Inferior parietal cortex (tissue), 1 donor: ENCODE data around the gene DBF4B.
A peak's percentile ranks its signal among the peaks of the same experiment; 100 is the strongest.

Experiments
- DNase-seq: peaks from one replicate; pipeline ENCODE4 v3.0.0-alpha.2; 2016; ENCODE audit errors: extremely low spot score

The DBF4B gene

DNA sequence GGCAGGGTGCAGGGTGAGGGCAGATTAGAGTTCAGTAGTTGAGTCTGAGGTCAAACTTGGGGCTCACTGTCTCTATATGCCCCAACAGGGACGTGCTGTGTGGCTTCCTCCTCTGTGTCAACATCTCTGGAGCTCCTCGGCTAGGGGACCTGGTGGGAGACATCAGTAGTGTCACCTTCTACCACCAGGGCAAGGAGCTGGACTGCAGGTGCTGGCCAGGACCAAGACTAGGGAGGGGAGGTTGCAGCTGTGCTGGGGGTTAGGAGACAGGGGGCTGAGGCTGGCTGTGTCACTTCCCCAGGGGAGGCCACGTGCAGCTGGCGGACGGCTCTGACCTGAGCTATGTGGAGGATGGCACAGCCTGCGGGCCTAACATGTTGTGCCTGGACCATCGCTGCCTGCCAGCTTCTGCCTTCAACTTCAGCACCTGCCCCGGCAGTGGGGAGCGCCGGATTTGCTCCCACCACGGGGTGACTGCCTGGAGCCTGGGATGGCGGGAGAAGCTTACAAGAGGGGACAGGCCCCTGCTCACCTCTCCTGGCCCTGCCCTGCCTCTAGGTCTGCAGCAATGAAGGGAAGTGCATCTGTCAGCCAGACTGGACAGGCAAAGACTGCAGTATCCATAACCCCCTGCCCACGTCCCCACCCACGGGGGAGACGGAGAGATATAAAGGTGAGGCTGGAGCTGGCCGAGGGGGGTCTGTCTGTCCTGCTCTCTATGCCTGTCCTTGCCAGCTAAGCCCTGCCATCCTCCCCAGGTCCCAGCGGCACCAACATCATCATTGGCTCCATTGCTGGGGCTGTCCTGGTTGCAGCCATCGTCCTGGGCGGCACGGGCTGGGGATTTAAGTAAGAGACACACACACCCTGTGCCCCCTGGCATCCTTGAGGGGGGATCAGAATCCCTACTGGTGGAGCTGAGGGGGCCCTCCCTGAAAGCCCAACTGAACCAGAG, 69.2 kb downstream of the DBF4B start:
- DNase-seq, result no peak

DNA sequence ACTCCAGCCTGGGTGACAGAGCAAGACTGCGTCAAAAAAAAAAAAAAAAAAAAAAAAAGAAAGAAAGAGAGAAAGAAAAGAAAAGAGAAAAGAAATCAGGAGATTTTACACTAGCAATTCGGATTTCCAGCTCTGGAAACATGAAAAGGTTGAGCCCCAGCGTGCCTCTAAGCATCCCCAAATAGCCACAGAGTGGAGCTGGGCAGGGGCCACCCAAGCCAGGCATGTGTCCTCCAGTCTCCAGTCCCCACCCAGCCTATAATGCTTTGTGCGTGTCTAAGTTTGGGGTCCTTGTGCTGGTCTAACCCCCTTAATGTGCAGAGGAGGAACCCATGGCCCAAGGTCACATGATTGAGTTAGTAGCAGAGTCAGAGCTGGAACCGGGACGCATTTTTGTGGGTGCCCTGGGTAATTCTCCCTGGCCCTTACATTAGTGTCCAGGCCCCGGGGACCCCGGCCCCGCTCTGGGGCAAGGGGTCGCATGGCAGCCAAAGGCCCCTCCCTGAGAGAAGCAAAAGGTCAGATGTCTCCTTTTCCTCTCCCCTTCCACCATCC, 70.3 kb downstream of the DBF4B start:
- DNase-seq, result no peak

DNA sequence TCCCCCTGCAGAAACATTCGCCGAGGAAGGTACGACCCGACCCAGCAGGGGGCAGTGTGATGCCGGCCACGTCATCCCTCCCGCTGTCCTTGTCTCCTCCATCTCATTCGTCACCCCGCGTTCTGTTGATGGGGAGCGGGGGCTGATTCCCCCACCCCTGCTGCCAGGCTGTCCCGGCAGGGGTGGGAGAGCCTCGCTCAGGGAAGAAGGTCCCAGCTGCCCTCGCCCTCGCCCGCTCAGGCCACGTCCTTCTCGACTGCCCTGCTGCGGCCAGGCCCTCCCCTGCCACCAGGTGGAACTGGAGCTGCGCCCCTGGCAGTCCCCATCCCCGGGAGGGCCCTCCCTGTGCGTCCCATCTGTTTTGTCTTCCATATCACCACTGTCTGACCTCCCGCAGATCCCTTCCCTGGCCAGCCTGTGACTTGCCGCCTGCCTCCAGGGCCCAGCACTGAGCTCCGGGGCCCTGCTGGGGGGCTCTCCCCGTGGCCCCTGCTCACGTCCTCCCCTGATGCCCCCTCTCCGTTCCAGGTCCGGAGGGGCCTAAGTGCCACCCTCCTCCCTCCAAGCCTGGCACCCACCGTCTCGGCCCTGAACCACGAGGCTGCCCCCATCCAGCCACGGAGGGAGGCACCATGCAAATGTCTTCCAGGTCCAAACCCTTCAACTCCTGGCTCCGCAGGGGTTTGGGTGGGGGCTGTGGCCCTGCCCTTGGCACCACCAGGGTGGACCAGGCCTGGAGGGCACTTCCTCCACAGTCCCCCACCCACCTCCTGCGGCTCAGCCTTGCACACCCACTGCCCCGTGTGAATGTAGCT, 71.0 kb downstream of the DBF4B start:
- DNase-seq, result peak; percentile 80

DNA sequence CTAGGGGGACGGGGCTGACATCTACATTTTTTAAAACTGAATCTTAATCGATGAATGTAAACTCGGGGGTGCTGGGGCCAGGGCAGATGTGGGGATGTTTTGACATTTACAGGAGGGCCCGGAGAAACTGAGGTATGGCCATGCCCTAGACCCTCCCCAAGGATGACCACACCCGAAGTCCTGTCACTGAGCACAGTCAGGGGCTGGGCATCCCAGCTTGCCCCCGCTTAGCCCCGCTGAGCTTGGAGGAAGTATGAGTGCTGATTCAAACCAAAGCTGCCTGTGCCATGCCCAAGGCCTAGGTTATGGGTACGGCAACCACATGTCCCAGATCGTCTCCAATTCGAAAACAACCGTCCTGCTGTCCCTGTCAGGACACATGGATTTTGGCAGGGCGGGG, 71.7 kb downstream of the DBF4B start:
- DNase-seq, result no peak

DNA sequence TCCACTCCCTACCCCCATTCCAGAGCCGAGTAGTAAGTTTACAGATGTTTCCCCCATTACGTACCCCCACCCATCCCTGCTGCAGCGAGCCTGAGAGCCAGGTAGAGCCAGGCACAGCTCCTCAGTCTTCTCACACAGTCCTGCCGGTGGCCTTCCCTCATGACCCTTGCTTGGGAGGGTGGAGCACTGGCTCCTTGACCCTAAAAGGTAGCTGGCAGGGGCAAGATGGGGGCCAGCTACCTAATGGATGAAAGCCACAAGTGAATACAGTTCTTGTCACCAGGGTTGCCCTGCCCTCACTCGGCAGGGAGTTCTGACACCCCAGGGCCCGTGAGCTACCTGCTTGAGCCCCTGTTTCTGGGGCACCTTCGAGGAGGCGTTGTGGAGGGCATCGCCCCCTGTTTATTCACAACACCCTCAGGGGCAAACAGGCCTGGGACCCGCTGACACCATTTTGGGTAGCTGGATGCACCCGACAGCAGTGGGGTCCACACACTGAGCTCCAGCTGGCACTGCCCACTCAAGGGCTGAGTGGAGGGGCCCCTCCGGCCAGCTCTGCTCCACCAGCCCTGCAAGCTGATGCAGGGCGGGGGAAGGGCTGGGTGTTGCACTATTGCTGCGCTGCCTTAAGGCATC, 72.5 kb downstream of the DBF4B start:
- DNase-seq, result no peak

GRCh38 chr17:44781551-44782325, 73.3 kb downstream of the DBF4B start:
- no peak for DNase-seq

GRCh38 chr17:44782326-44782850, 73.9 kb downstream of the DBF4B start:
- no peak for DNase-seq

DNA sequence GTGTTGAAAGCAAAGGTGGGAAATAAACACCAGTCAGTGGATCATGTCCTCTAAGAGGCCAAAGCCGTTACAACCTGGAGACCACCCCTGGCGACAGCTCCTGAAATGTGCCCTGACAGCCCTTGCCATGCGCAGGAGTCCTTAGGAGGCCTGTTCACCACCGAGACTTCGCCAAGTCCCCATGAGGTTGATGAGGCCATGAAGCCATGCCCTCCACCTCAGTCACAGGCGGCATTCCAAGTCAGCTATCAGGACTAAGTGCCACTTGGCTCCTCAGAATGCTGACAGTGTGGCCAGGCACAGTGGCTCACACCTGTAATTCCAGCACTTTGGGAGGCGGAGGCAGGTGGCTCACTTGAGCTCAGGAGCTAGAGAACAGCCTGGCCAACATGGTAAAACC, 77.5 kb downstream of the DBF4B start:
- DNase-seq, result no peak

DNA sequence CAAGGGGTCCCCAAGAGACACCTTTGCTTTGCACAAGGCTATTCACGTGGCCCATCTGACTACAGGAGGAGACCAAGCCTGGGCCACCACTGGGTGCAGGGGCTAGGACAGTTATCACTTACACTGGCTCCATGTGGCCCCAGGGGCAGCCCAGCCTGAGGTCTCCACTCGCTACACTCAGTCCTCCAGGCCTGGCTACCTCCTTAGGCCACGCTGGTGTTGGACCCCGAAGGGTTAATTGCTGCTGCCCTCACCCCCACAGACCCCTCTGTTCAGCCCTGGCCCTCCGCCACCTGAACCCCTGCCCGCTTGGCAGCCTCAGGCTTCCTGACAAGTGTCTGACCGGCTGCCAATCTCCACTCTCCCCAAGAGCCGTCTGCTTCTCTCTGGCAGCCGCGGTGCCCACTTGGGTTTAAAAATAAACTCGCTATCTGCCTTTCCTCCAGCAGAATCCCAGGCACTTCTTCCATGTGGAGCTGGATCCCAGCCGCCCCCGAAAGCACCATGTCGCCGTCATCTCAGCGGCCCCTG, 78.2 kb downstream of the DBF4B start:
- DNase-seq, result no peak

GRCh38 chr17:44787271-44787940, 78.9 kb downstream of the DBF4B start:
- no peak for DNase-seq

- DNase-seq, result no peak
Measured at GRCh38 chr17:44788139-44788538, 79.7 kb downstream of the DBF4B start.

GRCh38 chr17:44792276-44792675, 83.8 kb downstream of the DBF4B start:
- DNase-seq, result no peak

DNA sequence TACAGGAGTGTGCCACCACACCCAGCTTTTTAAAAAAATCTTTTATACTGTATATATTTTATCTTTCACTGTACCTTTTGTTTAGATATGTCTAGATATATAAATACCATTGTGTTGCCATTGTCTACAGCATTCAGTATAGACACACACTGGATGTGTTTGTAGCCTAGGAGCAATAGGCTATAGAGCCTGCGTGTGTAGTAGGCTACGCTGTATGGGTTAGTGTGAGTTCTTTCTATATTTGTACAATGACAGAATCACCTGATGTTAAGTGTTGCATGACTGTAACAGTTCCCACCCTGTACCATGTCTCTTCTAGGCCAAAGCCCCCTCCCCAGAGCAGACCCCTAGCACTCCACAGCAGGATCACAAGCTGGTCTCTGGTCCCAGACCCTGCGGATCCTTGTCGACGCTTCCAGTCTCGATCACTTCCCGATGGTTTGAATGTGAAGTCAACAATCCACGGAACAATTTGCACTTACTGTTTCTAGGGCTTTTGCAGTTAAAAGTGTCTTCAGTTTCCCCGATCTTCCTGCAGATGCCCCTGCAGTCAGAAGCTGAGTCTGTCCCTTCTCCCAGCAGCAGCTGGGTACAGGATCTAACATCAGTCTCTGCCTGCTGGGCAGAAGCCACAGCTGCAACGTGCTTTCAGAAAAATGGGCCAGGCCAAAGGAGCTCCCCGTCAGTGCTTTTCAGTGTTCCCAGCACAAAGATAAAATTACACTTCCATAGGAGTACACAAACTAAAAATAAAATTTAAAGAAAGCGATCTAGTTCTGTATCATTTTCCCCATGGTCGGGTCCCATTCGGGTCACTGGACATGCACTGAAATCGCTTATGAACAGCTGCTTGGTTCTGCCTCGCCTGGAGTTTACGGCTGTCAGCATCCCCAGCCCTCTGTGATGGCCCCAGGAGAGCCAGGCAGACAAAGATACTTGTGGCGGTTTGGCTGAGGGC, 85.7 kb downstream of the DBF4B start:
- DNase-seq, result no peak

DNA sequence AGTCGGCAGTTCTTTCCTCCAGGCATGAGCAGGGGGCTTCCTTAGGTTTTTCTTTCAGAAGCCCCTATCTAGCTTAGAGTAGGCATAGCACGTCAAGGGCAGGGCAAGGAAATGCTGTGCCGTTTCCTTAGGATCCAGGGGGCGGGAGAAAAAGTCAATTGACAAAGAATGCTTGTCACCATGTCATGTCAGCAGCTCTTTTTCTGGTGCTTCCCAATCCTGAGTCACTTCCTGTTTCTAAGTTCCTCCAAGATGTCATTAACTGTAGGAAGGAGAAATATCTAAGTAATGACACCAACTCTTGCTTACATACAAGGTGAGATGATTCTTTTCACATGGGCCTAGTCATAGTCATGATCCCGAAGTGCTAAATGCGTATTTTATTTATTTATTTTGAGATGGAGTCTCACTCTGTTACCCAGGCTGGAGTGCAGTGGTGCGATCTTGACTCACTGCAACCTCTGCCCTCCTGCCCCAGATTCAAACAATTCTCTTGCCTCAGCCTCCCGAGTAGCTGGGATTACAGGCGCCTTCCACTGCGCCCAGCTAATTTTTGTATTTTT, 86.5 kb downstream of the DBF4B start:
- no peak for DNase-seq

DNA sequence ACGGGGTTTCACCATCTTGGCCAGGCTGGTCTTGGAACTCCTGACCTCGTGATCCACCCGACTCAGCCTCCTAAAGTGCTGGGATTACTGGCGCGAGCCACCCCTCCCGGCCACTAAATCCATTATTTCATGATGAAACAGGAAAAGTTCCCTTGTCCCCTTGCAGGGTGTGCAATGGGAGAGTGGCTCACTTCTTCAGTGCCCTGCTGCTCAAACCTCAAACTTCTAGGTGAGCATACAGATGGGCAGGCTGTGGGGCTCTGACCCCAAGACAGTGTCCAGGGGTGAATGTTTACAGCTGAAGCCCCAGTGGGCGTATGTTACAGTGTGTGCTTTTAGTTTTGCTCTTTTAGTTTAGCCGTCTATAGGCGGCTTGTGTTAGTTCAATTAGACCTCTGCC, 87.0 kb downstream of the DBF4B start:
- DNase-seq, result no peak

GRCh38 chr17:44795928-44796327, 87.5 kb downstream of the DBF4B start:
- no peak for DNase-seq

GRCh38 chr17:44796731-44797130, 88.3 kb downstream of the DBF4B start:
- no peak for DNase-seq

DNA sequence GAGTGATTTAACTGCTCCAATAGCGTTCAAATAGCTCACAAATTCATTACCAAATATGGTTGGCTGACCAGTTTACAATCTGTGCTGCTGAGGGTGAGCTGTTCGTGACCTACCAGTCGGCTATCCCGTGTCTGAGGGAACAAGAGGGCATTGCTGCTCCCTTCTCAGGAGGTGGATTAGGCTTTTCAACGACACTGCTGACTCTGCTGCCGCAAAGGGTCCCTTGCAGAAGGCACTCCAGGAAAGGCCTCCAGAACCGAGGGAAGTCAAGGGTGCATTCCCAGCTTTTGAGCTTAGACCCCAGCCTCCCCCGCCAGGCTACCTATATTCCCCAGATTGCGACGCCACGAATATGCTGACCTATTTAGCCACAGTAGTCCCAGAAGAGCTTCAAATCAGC, 89.3 kb downstream of the DBF4B start:
- no peak for DNase-seq

- DNase-seq, result no peak
Measured at GRCh38 chr17:44798356-44798755, 89.9 kb downstream of the DBF4B start.
